T-helper 1 cell (primary cell): Measurements from ENCODE around the gene VIPR2.
A peak's percentile ranks its signal among the peaks of the same experiment; 100 is the strongest.

Experiments
- DNase-seq, 5 donors: peaks; one replicate each; pipeline ENCODE4 v3.0.0-alpha.2; 2012 to 2020

VIPR2 gene

DNA sequence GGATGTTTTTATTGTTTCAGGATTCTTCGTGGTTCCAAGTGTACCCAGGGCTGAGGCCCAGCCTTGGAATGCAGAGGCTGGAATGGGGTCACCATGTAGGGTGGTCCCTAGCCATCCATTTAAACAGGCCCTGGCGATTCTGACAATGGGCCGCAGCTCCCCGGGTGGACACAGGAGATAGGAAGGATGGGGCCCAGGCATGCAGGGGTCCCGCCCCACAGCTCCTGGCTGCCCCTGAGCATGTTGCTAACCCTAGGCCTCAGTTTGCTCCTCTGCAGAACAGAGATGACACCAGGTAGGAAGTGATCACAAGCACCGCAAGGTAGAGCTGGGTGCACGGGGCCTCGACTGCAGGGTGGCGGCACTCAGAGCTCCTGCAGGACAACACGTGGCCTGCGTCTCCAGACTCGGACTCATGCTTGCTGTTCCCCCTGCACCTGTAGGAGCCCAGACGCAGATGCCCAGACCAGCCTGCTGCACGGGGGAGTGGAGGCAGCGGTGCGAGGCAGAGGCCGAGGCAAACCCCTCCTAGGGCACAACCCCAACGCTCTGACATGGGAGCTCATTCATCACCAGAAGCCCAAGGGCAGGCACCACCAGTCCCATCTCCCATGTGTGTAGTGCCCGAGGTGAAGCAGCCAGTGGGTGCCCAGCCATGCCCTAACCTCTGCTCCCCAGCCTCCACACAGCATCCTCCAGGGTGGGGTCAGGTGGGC is 25.5 kb downstream of the VIPR2 start:
- no peak for DNase-seq

- no peak for DNase-seq
Observed at GRCh38 chr7:159118623-159119022, 26.0 kb downstream of the VIPR2 start.

GRCh38 chr7:159118197-159118595 is 26.5 kb downstream of the VIPR2 start:
- no peak for DNase-seq

GRCh38 chr7:159117366-159118196 is 27.1 kb downstream of the VIPR2 start:
- no peak for DNase-seq

DNA sequence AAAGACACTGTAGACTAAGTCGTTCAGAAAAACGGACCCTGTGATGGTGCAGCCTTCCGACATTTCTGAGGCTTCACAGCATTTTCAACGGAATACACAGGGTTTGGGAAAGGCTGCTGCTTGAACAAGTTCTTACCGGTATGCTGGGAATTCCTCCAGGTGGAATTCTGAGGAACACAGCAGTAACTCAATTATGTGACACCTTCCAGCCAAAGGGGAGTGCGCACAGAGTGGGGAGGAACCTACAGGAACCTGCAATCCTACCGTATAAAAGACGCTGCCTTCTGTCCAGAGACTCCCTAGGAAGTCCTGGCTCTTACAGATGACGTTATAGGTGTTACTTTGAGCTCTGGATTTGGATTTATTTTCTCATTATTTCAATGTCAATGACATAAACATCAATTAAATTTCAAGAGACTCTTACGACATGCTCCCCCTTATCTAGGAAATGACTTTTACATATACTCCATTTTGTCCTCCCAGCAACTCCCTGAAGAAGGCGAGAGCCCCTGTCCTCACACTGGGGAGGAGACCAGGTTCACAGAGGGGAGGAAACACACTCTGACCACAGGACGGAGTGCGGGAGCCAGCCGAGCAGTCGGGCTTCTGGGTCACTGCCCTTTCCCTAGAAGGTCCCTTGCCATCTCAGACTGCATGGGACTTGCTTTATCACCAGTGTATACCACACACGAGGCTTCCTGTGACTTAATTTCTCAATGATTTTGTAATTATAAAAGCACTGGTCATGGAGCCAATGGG is 27.9 kb downstream of the VIPR2 start:
- DNase-seq, result no peak

DNA sequence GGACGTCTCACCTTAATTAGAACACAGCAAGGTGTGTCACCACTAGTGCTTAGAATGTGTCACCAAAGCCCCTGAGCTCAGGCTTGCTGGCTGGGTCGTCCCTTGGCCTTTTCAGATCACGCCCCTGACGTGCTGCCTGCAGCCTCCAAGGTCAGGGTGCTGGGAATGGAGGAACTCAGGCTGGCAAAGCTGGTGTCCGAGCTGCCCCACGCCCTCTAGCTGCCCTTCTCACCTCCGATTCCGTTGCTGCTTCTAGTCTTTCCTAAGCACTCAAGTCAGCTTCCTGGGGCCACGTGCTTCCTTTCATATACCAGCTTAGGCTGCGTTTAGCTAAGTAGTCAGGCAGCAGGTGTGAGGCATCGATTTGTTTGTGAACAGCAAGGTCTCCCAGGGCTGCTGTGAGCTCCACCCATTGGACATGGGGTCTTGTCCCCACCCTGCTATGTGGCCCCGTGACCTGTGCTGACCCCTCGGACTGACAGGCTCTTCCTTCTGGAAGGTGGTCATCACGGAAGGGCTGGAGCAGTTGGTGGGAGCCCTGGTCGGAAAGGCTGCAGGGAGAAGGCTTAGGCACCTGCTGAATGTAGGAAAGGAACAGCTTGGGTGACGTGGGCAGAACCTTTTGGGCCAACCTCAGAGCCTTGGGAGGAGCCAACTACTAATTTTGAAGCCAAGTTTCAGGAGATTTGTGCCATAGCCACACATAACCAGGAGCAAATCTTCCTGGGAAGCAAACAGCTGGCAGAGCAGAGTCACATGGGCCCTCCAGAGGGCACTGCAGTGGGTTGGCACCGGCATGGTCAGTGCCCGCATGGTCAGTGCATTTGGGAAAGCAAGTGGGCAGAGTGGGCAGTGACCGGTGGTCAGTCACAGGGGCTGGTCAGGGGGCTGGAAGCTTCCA is 28.8 kb downstream of the VIPR2 start:
- no peak for DNase-seq

DNA sequence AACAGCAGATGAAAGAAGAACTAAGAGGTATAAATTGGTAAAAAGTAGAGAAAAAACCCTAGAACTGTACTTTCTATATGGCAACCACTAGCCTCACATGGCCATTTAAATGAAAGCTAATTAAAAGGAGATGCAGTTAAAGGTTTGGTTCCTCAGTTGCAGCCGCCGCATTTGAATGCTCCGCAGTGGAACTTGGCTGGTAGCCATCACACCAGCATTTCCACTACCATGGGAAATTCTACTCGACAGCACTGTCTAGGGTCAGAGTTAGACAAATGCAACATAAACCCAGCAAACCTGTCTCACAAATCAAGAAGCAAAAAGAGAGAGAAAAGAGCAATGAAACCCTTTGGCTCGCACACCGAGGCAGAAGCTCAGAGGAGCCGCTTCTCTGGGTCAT is 29.7 kb downstream of the VIPR2 start:
- no peak for DNase-seq

DNA sequence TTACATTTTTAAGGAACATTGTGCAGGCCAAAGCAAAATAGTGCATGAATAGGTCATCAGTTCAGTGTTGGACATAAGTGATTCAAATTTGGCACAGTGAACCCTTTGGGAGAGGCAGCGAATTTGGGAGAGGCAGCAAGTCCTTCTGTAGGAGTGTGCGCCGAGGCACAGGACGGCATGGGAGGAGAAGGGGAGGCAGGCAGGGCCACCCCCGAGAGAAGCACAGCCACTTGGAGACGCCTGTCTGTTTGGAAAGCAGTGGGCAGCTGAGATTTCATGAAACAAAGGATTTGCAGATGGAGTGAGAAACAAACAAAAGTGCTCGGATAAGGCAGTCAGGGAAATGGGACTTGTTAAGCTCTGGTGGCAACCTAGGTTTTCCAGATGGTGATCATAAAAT is 30.6 kb downstream of the VIPR2 start:
- DNase-seq, result no peak

GRCh38 chr7:159113056-159113455 is 31.6 kb downstream of the VIPR2 start:
- no peak for DNase-seq

DNA sequence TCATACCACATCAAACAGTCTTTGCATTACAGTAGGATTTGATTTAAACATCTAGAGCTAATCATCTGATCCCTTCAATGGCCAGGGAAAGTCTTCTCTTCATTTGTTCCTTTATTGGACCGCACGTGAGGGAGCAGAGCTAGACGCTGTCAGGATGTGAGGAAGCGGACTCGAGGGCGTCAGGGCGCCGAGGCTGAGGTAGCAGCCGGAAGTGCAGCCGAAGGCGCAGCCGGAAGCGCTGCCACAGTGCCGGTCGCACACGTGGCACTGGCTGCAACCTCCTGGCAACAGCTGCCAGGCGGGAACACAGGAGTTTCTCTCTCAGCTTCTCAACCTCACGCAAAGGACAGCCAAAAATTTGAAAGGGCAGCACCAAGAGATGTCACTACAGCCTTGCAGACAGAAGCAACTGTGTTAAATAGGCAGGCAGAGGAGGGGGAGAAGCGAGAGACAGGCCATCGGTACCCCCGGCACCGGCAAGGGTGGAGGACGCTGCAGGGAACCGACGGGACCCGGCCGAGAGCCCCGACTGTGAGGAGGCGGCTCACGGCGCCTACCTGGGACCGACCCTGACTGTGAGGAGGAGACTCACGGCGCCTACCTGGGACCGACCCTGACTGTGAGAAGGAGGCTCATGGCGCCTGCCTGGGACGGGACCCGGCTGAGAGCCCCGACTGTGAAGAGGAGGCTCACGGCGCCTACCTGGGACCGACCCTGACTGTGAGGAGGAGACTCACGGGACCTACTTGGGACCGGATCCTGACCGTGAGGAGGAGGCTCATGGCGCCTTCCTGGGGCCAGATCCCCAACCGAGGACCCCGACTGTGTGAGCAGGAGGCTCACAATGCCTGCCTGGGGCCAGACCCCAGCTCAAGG is 32.3 kb downstream of the VIPR2 start:
- peak in 1 of 5 donors; percentile 1 for DNase-seq

- no peak for DNase-seq
Observed at GRCh38 chr7:159109653-159110035, 35.0 kb downstream of the VIPR2 start.

- DNase-seq, result no peak
Observed at GRCh38 chr7:159108941-159109652, 35.6 kb downstream of the VIPR2 start.

- DNase-seq, result no peak
Observed at GRCh38 chr7:159108491-159108890, 36.2 kb downstream of the VIPR2 start.

DNA sequence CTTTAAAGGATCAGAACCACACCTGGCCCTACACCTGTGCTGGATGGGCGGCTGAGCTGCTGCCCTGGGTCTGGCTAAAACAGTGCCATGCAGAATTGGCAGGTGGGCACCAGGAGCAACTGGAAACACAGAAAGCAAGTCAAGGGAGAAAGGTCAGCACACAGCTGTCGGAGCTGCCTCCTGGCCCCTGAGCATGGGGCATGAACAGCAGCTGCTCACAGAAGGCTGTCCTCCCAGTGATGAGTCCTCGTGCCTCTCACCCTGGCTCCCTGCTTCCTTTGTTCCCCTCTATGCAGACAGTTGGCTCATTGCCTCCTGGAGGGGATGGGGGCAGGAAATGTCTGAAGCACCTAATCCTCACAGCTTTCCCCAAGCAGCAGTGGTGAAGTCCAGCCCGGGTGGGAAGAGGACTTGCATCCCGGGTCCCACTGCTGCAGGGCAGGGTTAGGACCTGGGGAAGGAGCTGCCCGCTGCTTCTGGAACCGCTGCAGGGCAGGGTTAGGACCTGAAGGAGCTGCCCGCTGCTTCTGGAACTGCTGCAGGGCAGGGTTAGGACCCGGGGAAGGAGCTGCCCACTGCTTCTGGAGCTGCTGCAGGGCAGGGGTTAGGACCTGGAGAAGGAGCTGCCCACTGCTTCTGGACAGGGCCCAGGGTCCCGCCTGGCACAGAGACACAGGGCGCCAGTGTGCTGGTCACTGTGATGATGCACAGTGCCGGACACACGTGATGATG is 37.3 kb downstream of the VIPR2 start:
- DNase-seq, result no peak

DNA sequence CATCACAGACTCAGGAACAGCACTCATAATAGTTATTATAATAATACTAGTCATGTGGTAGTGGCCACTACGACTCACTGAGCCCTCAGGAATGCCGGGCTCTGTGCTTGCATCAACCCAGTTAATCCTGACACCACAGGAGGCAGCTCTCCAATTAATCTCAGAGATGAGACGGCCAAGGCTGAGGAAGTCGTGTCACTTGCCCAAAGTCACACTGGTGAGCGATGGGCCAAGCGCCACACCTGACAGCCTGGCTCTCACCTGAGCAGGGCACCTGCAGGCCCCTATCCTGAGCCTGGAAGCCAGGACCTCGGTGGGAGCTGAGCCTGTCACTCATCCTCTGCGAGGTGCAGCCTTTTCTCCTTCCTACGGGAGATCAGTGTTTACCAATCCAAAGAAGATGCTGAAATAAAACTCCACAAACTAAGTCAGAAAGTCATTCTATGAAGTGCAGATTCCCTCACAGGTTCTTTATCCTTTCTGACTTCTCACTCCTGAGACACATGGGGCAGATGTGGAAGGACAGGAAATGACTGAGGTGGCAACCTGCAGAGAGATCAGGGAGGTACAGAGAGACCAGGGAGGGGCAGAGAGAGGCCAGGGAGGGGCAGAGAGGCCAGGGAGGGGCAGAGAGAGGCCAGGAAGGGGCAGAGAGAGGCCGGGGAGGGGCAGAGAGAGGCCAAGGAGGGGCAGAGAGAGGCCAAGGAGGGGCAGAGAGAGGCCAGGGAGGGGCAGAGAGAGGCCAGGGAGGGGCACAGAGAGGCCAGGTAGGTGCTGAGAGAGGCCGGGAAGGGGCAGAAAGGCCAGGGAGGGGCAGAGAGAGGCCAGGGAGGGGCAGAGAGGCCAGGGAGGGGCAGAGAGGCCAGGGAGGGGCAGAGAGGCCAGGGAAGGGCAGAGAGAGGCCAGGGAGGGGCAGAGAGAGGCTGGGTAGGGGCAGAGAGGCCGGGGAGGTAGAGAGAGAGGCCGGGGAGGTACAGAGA is 38.5 kb downstream of the VIPR2 start:
- DNase-seq, result no peak

GRCh38 chr7:159105066-159105780 is 39.4 kb downstream of the VIPR2 start:
- DNase-seq, result no peak

GRCh38 chr7:159104188-159104920 is 40.3 kb downstream of the VIPR2 start:
- DNase-seq, result peak in 1 of 5 donors; percentile 8
